ENCODE measurements around the gene CORO6. TPM values are rescaled to one million over a fixed set of nuclear protein-coding genes. Genes with fewer than 3 reads are reported as not detected.

CORO6 gene
- total and polyA plus RNA-seq, 2 donors (not counting 1 experiment from before 2014, with no cell fraction given) = 1.4 to 4.0 TPM

GRCh38 chr17:29588017-29588561 is 34.6 kb downstream of the CORO6 start:
- Histone ChIP-seq H3K9ac (ENCODE audit: low read length) (peak overlapping the region; percentile 79), H3K79me2 (ENCODE audit: control insufficient read depth, insufficient read depth, low read length) (peaks cover 64% of the 10 kb centered on the region), H3K4me1 (ENCODE audit: control insufficient read depth in 2 of 2, insufficient read depth in 2 of 2, low read length in 2 of 2) (peaks cover 65 to 74% of the 10 kb centered on the region in 2 donors), H3K4me2 (replicated peaks; ENCODE audit: low read depth, low read length, poor library complexity, severe bottlenecking) (peak overlapping the region; percentile 82), H3K36me3 (replicated peaks in 1 of 2; ENCODE audit: control extremely low read depth in 1 of 2, control insufficient read depth in 1 of 2, extremely low read depth in 1 of 2, insufficient read depth in 2 of 2, low read length in 1 of 2) (peaks cover 0 to 1% of the 10 kb centered on the region in 2 experiments), H4K20me1 (ENCODE audit: control insufficient read depth, insufficient read depth, low read length, poor library complexity, severe bottlenecking) (peaks cover 44% of the 10 kb centered on the region), H3K27ac (ENCODE audit: low read length in 2 of 2) (no peak overlapping the region), H3K4me3 (ENCODE audit: control extremely low read depth in 1 of 5, extremely low read depth in 1 of 5, insufficient read depth in 1 of 5, low read depth in 2 of 5, low read length in 4 of 5) (peak overlapping the region in 4 of 5 experiments; percentile 63 to 79 (median 73)), H3K9me3 (ENCODE audit: control extremely low read depth in 1 of 3, control insufficient read depth in 2 of 3, insufficient read depth in 1 of 3, low read length in 2 of 3) (peaks cover 0 to 2% (median 0%) of the 10 kb centered on the region in 3 donors), H3K27me3 (replicated peaks in 1 of 4; ENCODE audit: control extremely low read depth in 1 of 4, control insufficient read depth in 3 of 4, insufficient read depth in 4 of 4, low read length in 3 of 4) (no peaks in the 10 kb centered on the region), H2AFZ (ENCODE audit: insufficient read depth, low read depth, low read length, poor library complexity, severe bottlenecking) (peak overlapping the region; percentile 76)
- Mint-ChIP-seq H3K27ac (peak overlapping the region; percentile 84), H3K27me3 (no peaks in the 10 kb centered on the region), H3K9me3 (ENCODE audit: insufficient read depth) (no peaks in the 10 kb centered on the region), H3K4me3 (peak overlapping the region; percentile 91), H3K4me1 (peaks cover 78% of the 10 kb centered on the region)
- ChIA-PET POLR2A (interaction anchor here (0.8 to 1.1 kb wide), 3 partner anchors 9 to 174 kb away, joined by 3 read pairs; no protein-coding TSS in a partner anchor), CTCF (interaction anchor here (0.7 to 24.3 kb wide), 9 partner anchors 8 to 343 kb away, joined by 3 to 336 read pairs (median 4); no protein-coding TSS in a partner anchor)
- WGBS (ENCODE audit: insufficient coverage) = 18% methylated on average over 5 of the region's 8 CpGs
- ATAC-seq (ENCODE audit: low read depth) (no peak), DNase-seq (no peak)
- intact Hi-C loops (cut with micrococcal nuclease) = loop anchor here (2.0 kb wide), 1 partner anchor 529 kb away; the partner anchor contains the start of gene NSRP1
- TF ChIP-seq CTCF (IDR thresholded peaks at IDR 0.05) (no peak), EZH2 (IDR thresholded peaks at IDR 0.05; ENCODE audit: borderline replicate concordance, insufficient read depth, low read depth, low read length, poor library complexity, severe bottlenecking) (no peak)

- H3K9ac ChIP-seq (ENCODE audit: low read length) = peak overlapping the region; percentile 79
- H3K4me3 Mint-ChIP-seq = peak overlapping the region; percentile 91
- H3K4me3 ChIP-seq (ENCODE audit: control extremely low read depth in 1 of 5, extremely low read depth in 1 of 5, insufficient read depth in 1 of 5, low read depth in 2 of 5, low read length in 4 of 5) = no peak overlapping the region
- peak overlapping the region; percentile 82 for H3K4me2 ChIP-seq (replicated peaks; ENCODE audit: low read depth, low read length, poor library complexity, severe bottlenecking)
- peaks cover 0 to 2% (median 0%) of the 10 kb centered on the region in 3 donors for H3K9me3 ChIP-seq (ENCODE audit: control extremely low read depth in 1 of 3, control insufficient read depth in 2 of 3, insufficient read depth in 1 of 3, low read length in 2 of 3)
- no peaks in the 10 kb centered on the region for H3K27me3 ChIP-seq (replicated peaks in 1 of 4; ENCODE audit: control extremely low read depth in 1 of 4, control insufficient read depth in 3 of 4, insufficient read depth in 4 of 4, low read length in 3 of 4)
- H3K27me3 Mint-ChIP-seq = no peaks in the 10 kb centered on the region
- no peak overlapping the region for H2AFZ ChIP-seq (ENCODE audit: insufficient read depth, low read depth, low read length, poor library complexity, severe bottlenecking)
- peaks cover 69% of the 10 kb centered on the region for H3K79me2 ChIP-seq (ENCODE audit: control insufficient read depth, insufficient read depth, low read length)
- ChIA-PET POLR2A (interaction anchor here (0.9 to 1.1 kb wide), 2 partner anchors 8 to 175 kb away, joined by 3 read pairs; no protein-coding TSS in a partner anchor), CTCF (interaction anchor here (0.7 to 24.3 kb wide), 8 partner anchors 8 to 344 kb away, joined by 3 to 336 read pairs (median 4); no protein-coding TSS in a partner anchor)
- H3K27ac ChIP-seq (ENCODE audit: low read length in 2 of 2) = no peak overlapping the region
- ATAC-seq (ENCODE audit: low read depth) (no peak), DNase-seq (no peak)
- H3K27ac Mint-ChIP-seq = peak overlapping the region; percentile 37
- TF ChIP-seq EZH2 (IDR thresholded peaks at IDR 0.05; ENCODE audit: borderline replicate concordance, insufficient read depth, low read depth, low read length, poor library complexity, severe bottlenecking) = no peak
- no peak for TF ChIP-seq CTCF (IDR thresholded peaks at IDR 0.05)
- H3K4me1 Mint-ChIP-seq = peaks cover 75% of the 10 kb centered on the region
- H3K9me3 Mint-ChIP-seq (ENCODE audit: insufficient read depth) = no peaks in the 10 kb centered on the region
- peaks cover 45% of the 10 kb centered on the region for H4K20me1 ChIP-seq (ENCODE audit: control insufficient read depth, insufficient read depth, low read length, poor library complexity, severe bottlenecking)
- 96% methylated on average over 5 of the region's 6 CpGs for WGBS (ENCODE audit: insufficient coverage)
- intact Hi-C loops (cut with micrococcal nuclease) = no loop called here
- peaks cover 0 to 5% of the 10 kb centered on the region in 2 experiments for H3K36me3 ChIP-seq (replicated peaks in 1 of 2; ENCODE audit: control extremely low read depth in 1 of 2, control insufficient read depth in 1 of 2, extremely low read depth in 1 of 2, insufficient read depth in 2 of 2, low read length in 1 of 2)
- peaks cover 63 to 70% of the 10 kb centered on the region in 2 donors for H3K4me1 ChIP-seq (ENCODE audit: control insufficient read depth in 2 of 2, insufficient read depth in 2 of 2, low read length in 2 of 2)
Measured at GRCh38 chr17:29587591-29587990, 35.1 kb downstream of the CORO6 start.
